GM18526 (cell line): ENCODE results near the gene PAX5.

Experiments
- POLR2A ChIP-seq: IDR thresholded peaks from 3 replicates; pipeline ENCODE4 v1.6.1; 2011; ENCODE audit not compliant: insufficient read length; ENCODE audit errors: extremely low read depth

Gene PAX5

GRCh38 chr9:36881743-36882441, 152.2 kb downstream of the PAX5 start:
- TF ChIP-seq POLR2A = no peak

DNA sequence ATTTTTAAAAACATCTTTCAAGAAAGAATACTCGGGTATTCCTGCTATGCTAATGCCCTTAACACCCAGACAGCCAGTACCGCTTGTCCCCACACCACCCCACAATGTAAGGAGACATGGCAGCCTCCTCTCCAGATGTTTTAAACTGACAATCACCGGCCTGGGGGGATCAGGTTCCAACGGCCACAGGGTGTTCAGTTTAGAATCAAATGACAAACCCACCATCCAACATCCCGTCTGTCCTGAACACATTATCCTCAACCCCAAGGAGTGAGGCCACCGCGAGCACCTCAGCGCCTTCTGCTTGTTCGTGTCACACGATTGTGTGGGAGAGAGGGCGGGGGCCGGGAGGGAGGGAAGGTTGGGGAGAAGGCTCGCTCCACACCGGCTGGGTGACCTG, 152.8 kb downstream of the PAX5 start:
- no peak for TF ChIP-seq POLR2A

DNA sequence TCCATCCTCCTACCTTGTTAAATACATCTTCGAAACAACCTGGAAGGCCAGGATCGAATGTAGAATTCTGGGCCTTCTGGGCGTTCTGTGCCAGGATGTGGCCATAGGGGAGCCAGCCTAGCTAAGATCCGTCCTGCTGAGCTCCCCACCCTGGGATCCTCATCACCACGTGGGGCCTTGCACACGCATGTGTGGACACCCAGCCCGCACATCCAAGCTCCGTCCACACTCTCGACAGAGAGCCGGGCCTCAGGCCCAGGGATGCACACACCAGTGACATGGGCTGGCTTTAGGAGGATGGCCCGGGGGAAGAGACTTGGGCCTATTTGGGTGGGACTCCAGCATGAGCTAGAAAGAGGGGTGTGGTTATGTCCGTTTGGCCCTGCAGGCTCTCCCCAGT, 154.0 kb downstream of the PAX5 start:
- TF ChIP-seq POLR2A = no peak

DNA sequence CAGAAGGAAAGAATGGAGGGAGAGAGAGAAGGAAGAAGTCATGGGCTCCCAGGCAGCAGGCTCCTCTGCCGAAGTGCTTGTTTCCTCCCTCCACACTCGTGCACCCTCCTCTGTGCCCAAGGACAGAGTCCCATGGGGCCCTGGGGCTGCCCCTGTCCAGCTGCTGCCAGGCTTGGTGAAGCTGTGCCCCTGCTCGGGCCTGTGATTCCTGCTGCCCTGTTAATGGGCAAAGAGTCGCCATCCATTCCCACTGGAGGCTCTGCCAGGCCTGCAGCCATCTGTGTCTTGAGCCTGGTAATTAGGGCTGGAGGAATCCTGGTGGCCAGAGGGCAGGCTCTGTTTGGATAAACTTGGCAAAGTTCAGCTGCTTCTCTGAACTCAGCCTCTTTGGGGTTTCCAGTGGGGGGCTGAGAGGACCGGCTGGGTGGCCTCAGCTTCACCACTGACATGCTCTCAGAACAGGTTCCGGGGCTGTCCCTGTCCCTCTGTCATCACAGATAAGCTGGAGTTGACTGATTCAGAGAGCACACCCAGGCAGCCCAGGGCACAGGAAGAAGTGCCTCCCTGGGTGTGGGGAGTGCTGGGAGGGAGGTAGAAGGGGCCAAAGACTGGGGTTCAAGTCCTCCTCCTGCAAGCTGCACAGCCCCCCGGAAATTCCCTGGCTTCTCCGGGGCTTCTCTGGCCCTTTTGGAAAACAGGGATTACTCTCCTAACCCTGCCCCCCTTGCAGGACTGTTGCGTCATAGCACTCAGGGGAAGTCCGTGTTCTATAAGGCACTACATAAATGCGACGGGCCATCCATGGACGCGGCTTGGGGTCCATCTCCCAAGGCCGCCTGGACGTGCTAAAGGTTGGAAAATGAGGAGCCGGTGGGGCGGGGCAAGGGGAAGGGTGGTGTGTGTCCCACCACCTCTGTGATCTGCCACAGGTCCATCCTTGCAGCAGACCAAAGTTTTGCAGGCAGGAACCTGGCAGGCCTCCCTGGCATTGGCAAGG, 154.8 kb downstream of the PAX5 start:
- TF ChIP-seq POLR2A = no peak

DNA sequence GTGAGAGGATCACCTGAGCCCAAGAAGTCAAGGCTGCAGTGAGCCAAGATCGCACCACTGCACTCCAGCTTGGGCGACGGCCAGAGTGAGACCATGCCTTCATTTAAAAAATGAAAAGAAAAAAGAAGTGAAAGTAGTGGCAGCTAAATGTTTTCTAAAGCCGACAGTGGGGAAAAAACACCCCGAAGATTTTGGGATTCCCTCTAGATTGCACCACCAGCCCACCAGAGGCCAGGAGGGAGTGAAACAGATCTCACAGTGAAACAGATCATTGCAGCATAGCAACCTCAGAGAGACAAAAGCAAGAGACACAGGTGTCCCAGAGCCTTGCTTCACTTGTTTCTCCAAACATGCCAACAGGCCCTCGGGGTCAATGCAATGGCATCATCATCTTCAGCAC, 156.8 kb downstream of the PAX5 start:
- TF ChIP-seq POLR2A = no peak

GRCh38 chr9:36876056-36876455, 158.0 kb downstream of the PAX5 start:
- TF ChIP-seq POLR2A = no peak

GRCh38 chr9:36874921-36875320, 159.1 kb downstream of the PAX5 start:
- TF ChIP-seq POLR2A = no peak

GRCh38 chr9:36874261-36874660, 159.8 kb downstream of the PAX5 start:
- no peak for TF ChIP-seq POLR2A

DNA sequence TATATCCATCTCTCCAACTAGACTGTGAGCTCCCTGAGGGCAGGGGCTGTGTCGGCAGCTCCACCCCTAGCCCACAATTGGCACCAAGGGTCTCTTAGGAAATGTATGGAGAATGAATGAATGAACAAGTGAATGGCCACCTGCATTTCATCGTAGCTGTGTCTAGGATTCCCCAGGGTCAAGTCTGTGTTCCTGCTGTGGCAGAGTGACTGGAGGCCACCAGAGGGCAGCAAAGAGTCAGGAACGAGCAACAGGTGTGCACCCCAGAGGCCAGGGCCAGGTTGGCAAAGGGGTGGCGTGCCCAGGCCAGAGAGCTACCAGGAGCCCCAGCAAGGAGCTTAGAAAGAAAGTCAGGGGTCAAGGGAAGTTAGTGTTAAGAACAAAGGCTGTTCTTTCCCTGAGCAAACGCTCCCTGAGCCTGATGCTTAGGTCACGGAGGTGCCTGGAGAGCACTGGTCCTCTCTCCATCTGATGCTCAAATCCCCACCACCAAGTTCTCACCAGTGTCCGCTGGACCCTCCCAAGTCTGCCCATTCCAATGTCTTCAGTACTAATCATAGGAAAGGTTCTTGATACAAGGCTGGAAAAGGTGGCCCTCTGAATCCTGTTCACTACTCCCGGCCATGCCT, 160.7 kb downstream of the PAX5 start:
- no peak for TF ChIP-seq POLR2A

DNA sequence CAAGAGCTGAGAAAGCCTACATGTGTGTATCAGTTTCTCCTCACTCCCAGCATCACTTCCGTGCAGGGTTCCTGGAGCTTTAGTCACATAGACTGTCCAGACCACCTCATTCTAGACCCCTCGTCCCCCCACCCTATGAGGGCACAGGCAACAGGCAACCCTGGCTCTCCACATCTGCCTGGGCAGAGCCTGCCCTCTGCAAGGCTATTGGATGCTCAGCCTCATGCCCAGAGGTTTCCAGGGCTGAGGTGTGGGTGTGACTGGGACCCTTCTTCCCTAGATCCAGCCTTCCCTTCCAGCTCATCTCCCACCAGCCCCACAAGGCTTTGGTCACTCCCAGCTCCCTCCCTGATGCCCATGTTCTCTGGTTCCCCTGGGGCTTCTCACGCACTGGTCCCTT, 161.4 kb downstream of the PAX5 start:
- no peak for TF ChIP-seq POLR2A

DNA sequence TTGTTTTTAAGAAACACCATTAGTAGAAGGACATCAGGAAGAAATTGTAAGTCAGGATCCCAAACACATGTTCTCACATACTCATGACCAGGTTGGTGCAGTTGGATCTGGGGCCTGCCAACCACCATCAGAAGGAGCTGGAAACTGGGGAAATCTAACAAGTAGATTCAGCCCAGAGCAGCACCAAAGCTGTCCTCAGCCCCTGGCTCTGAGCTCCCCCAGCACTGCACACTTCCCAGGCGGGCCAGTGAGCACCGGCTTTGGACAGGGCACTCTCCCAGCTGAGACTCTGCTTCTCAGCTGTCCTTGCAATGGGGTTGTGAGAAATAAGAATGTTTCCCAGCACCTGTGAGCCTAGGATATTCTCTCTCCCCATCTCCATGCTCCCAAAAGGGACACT, 162.5 kb downstream of the PAX5 start:
- TF ChIP-seq POLR2A = no peak

GRCh38 chr9:36870960-36871359, 163.1 kb downstream of the PAX5 start:
- TF ChIP-seq POLR2A = no peak

GRCh38 chr9:36868586-36869282, 165.3 kb downstream of the PAX5 start:
- TF ChIP-seq POLR2A = no peak

GRCh38 chr9:36867672-36868471, 166.2 kb downstream of the PAX5 start:
- TF ChIP-seq POLR2A = no peak

GRCh38 chr9:36867241-36867640, 166.8 kb downstream of the PAX5 start:
- no peak for TF ChIP-seq POLR2A

GRCh38 chr9:36866840-36867239, 167.2 kb downstream of the PAX5 start:
- no peak for TF ChIP-seq POLR2A
